ENCODE data around the gene DCLK3.

- TF ChIP-seq, protein P1, sequence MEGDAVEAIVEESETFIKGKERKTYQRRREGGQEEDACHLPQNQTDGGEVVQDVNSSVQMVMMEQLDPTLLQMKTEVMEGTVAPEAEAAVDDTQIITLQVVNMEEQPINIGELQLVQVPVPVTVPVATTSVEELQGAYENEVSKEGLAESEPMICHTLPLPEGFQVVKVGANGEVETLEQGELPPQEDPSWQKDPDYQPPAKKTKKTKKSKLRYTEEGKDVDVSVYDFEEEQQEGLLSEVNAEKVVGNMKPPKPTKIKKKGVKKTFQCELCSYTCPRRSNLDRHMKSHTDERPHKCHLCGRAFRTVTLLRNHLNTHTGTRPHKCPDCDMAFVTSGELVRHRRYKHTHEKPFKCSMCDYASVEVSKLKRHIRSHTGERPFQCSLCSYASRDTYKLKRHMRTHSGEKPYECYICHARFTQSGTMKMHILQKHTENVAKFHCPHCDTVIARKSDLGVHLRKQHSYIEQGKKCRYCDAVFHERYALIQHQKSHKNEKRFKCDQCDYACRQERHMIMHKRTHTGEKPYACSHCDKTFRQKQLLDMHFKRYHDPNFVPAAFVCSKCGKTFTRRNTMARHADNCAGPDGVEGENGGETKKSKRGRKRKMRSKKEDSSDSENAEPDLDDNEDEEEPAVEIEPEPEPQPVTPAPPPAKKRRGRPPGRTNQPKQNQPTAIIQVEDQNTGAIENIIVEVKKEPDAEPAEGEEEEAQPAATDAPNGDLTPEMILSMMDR (IDR thresholded peaks at IDR 0.05) = no peak
- TF ChIP-seq EZH2 (IDR thresholded peaks at IDR 0.05; ENCODE audit: borderline replicate concordance, insufficient read depth, low read depth, low read length, poor library complexity, severe bottlenecking) = no peak
Observed at GRCh38 chr3:36679384-36680200, 84.8 kb downstream of the DCLK3 start.

Data from B cell (primary cell).